A549 (cell line): ENCODE measurements around the gene SNAI3. TPM values are rescaled to one million over a fixed set of nuclear protein-coding genes. Genes with fewer than 3 reads are reported as not detected.

Experiments used
- ATAC-seq, 2 experiments: fragments of 200-7000 bp in 1 of 2; fragments of >200 bp in 1 of 2; cut with Nextera tagmentation in 1 of 2; cut with Tn5 transposase in 1 of 2; 3 replicates each; pipeline versions ENCODE4 v1.8.0 to v1.9.1; 2018 to 2020; ENCODE audit warnings: mild to moderate bottlenecking in 1 of 2, moderate library complexity in 1 of 2
- CTCF ChIA-PET: fragments of 300-600 bp; sonication (Branson Sonifier 250); formaldehyde crosslinking; extraction: SDS; loops from one replicate; lab custom pipeline; 2021; ENCODE audit warnings: antibody characterized with exemption, inconsistent platforms; lab: Yijun Ruan, JAX
- POLR2A ChIA-PET: fragments of 350-600 bp; formaldehyde crosslinking; extraction: SDS; loops from one replicate; lab custom pipeline; 2021; ENCODE audit warnings: antibody characterized with exemption, inconsistent platforms; lab: Yijun Ruan, JAX
- DNase-seq, 2 experiments: peaks; one replicate each; pipeline versions ENCODE4 v3.0.0 to v3.0.0-alpha.2; 2011 to 2016; ENCODE audit warnings: low read depth in 1 of 2, low spot score in 1 of 2
- FAIRE-seq: peaks from 2 replicates; lab custom pipeline; 2011; peaks lifted over from hg19 to GRCh38; lab: Jason Lieb, UNC
- H3K27ac ChIP-seq, 2 experiments: fragments of >200 bp; sonication (Bioruptor Twin); formaldehyde crosslinking; 3 replicates each; pipeline ENCODE4 v1.5.1; 2016 to 2017
- H3K4me1 ChIP-seq: fragments of >200 bp; sonication (Bioruptor Twin); formaldehyde crosslinking; 3 replicates; pipeline ENCODE4 v1.6.1; 2016
- H3K4me2 ChIP-seq: fragments of >200 bp; sonication (Bioruptor Twin); formaldehyde crosslinking; 3 replicates; pipeline ENCODE4 v1.6.1; 2016
- H3K4me3 ChIP-seq: fragments of >200 bp; sonication (Bioruptor Twin); formaldehyde crosslinking; 3 replicates; pipeline ENCODE4 v1.5.1; 2016
- H3K9me3 ChIP-seq: fragments of >200 bp; sonication (Bioruptor Twin); formaldehyde crosslinking; 3 replicates; pipeline ENCODE4 v1.6.1; 2016
- CBX8 ChIP-seq: fragments of 200-600 bp; sonication (generic); IDR thresholded peaks from 2 replicates; pipeline ENCODE4 v1.6.1; 2016
- CEBPB ChIP-seq, 2 experiments: fragments of >200 bp in 1 of 2; sonication (Bioruptor Twin) in 1 of 2; formaldehyde crosslinking in 1 of 2; IDR thresholded peaks; 2 replicates each; pipeline ENCODE4 v1.6.1; 2012 to 2016
- CHD2 ChIP-seq: fragments of 150-350 bp; IDR thresholded peaks from 2 replicates; pipeline ENCODE4 v1.6.1; 2014; ENCODE audit warnings: low read length; ENCODE audit not compliant: partially characterized antibody
- EP300 ChIP-seq, 2 experiments: fragments of >200 bp; sonication (Bioruptor Twin); formaldehyde crosslinking; IDR thresholded peaks; 2 replicates in 1 of 2; 3 replicates in 1 of 2; pipeline ENCODE4 v1.6.1; 2016 to 2017
- GATA3 ChIP-seq: IDR thresholded peaks from 2 replicates; pipeline ENCODE4 v1.6.1; 2012; ENCODE audit warnings: borderline replicate concordance
- HOXB5 ChIP-seq: fragments of 250-450 bp; sonication (Bioruptor Pico); IDR thresholded peaks from 2 replicates; pipeline ENCODE4 v1.5.0; 2020; ENCODE audit warnings: mild to moderate bottlenecking, moderate library complexity
- KDM5A ChIP-seq: fragments of 200-600 bp; sonication (generic); IDR thresholded peaks from 2 replicates; pipeline ENCODE4 v1.6.1; 2016; ENCODE audit warnings: antibody characterized with exemption, mild to moderate bottlenecking
- MAFK ChIP-seq: fragments of 450-650 bp; IDR thresholded peaks from 2 replicates; pipeline ENCODE4 v1.6.1; 2014; ENCODE audit not compliant: partially characterized antibody
- MYC ChIP-seq: IDR thresholded peaks from 2 replicates; pipeline ENCODE4 v1.6.1; 2012; ENCODE audit warnings: mild to moderate bottlenecking, inconsistent platforms, low read length, improper control_type of control experiment, borderline replicate concordance
- NFE2L2 ChIP-seq: fragments of 150-350 bp; conservative IDR thresholded peaks from 2 replicates; pipeline ENCODE4 v1.6.1; 2014; ENCODE audit warnings: low read length
- NPAS2 ChIP-seq: fragments of 250-450 bp; sonication (Bioruptor Pico); IDR thresholded peaks from 2 replicates; pipeline ENCODE4 v1.8.0; 2022; ENCODE audit warnings: mild to moderate bottlenecking, moderate library complexity, borderline replicate concordance
- PHF8 ChIP-seq: fragments of 200-600 bp; sonication (generic); IDR thresholded peaks from 2 replicates; pipeline ENCODE4 v1.6.1; 2016; ENCODE audit warnings: low read depth, mild to moderate bottlenecking, antibody characterized with exemption, moderate library complexity, borderline replicate concordance
- POLR2AphosphoS2 ChIP-seq: conservative IDR thresholded peaks from 2 replicates; pipeline ENCODE4 v1.6.1; 2012; ENCODE audit warnings: low read length, improper control_type of control experiment, inconsistent platforms
- RARB ChIP-seq: fragments of 250-450 bp; sonication (Bioruptor Pico); IDR thresholded peaks from 2 replicates; pipeline ENCODE4 v1.8.0; 2021; ENCODE audit warnings: mild to moderate bottlenecking, moderate library complexity
- RFX5 ChIP-seq: fragments of 450-650 bp; IDR thresholded peaks from 2 replicates; pipeline ENCODE4 v1.7.1; 2014; ENCODE audit warnings: antibody characterized with exemption, mild to moderate bottlenecking, moderate library complexity
- RNF2 ChIP-seq: fragments of 200-600 bp; sonication (generic); IDR thresholded peaks from 2 replicates; pipeline ENCODE4 v1.6.1; 2016; ENCODE audit warnings: low read depth, mild to moderate bottlenecking, antibody characterized with exemption, moderate library complexity, borderline replicate concordance
- SREBF2 ChIP-seq: fragments of 450-650 bp; IDR thresholded peaks from 2 replicates; pipeline ENCODE4 v1.6.1; 2014; ENCODE audit warnings: mild to moderate bottlenecking, moderate library complexity
- TFCP2L1 ChIP-seq: fragments of 250-450 bp; sonication (Bioruptor Pico); IDR thresholded peaks from 2 replicates; pipeline ENCODE4 v1.5.0; 2021; ENCODE audit warnings: mild to moderate bottlenecking
- TP53 ChIP-seq: fragments of 250-450 bp; sonication (Bioruptor Pico); IDR thresholded peaks from 2 replicates; pipeline ENCODE4 v1.5.0; 2021; ENCODE audit warnings: mild to moderate bottlenecking, moderate library complexity
- ZFP36 ChIP-seq: fragments of 450-650 bp; IDR thresholded peaks from 2 replicates; pipeline ENCODE4 v1.6.1; 2014; ENCODE audit warnings: borderline replicate concordance; ENCODE audit not compliant: partially characterized antibody
- ZSCAN20 ChIP-seq: fragments of 250-450 bp; sonication (Bioruptor Pico); IDR thresholded peaks from 2 replicates; pipeline ENCODE4 v1.8.0; 2022; ENCODE audit warnings: mild to moderate bottlenecking, moderate library complexity
- WGBS: methylation state at CpG from one replicate; pipeline ENCODE4 v1.1.6; 2017; ENCODE audit errors: missing lambda C conversion rate; 5-methylcytosine and 5-hydroxymethylcytosine counted together
- polyA plus RNA-seq, 4 experiments: library from polyadenylated mRNA; depleted of rRNA in 3 of 4; stranded (reverse); fragments of >200 nt; fragmentation: RNase III in 1 of 4; extraction: RNeasy Plus Mini Kit Qiagen cat#74134 plus additional on column Dnase treatment in 1 of 4; gene quantifications; 2 replicates in 3 of 4; 3 replicates in 1 of 4; pipeline ENCODE4 v1.2.3, GENCODE V29; 2011 to 2017
- TF ChIP-seq, protein P1 (sequence below): fragments of >200 bp; sonication (Bioruptor Twin); formaldehyde crosslinking; IDR thresholded peaks from 3 replicates; pipeline ENCODE4 v1.6.1; 2016
- TF ChIP-seq, protein P2 (sequence below): fragments of >200 bp; sonication (Bioruptor Twin); formaldehyde crosslinking; IDR thresholded peaks from 2 replicates; pipeline ENCODE4 v1.6.1; 2016

Gene SNAI3
- polyA plus RNA-seq, 2 of the 4 experiments (the other 2 are of a cell fraction) = not detected

DNA sequence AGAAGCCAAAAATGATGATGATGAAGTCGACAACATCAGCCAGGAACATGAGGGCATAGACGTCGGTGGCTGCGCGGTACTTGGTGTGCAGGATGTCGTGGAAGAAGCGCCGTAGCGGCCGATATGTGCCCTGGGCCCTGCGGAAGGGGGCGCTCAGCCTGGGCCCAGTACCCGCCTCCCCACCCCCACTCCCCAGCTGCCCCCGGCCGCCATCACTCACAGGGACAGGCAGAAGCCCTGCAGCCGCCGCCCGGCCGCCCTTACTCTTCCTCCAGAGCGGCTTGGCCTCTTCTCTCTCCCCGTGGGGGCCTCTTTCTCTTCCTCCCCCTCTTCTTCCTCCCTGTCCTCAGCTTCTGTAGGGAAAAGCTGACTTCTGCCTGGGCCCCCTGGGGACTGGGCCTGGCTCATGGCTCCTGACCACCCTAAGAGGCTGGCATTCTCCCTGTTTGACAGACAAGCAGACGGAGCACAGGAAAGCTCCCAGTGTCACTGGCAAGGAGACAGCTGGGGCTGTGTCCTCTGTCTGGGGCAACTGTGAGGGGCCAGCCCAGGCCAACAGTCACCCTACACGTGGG is 34.2 kb upstream of the SNAI3 start:
- Histone ChIP-seq H3K4me1 (no peaks in the 10 kb centered on the region), H3K9me3 (no peaks in the 10 kb centered on the region), H3K4me2 (no peak overlapping the region), H3K27ac (no peak overlapping the region), H3K4me3 (no peak overlapping the region)
- ATAC-seq (no peak), DNase-seq (no peak), FAIRE-seq (no peak)
- WGBS = 96% methylated on average over 21 of the region's 23 CpGs
- CTCF ChIA-PET = interaction anchor here (0.6 to 9.1 kb wide), 6 partner anchors 10 to 446 kb away, joined by 3 to 105 read pairs (median 4); no protein-coding TSS in a partner anchor
- TF ChIP-seq EP300 (IDR thresholded peaks at IDR 0.05) = no peak
- no peak for TF ChIP-seq NPAS2 (CRISPR knock-in tag)
- no peak for TF ChIP-seq TP53
- TF ChIP-seq, protein P1, sequence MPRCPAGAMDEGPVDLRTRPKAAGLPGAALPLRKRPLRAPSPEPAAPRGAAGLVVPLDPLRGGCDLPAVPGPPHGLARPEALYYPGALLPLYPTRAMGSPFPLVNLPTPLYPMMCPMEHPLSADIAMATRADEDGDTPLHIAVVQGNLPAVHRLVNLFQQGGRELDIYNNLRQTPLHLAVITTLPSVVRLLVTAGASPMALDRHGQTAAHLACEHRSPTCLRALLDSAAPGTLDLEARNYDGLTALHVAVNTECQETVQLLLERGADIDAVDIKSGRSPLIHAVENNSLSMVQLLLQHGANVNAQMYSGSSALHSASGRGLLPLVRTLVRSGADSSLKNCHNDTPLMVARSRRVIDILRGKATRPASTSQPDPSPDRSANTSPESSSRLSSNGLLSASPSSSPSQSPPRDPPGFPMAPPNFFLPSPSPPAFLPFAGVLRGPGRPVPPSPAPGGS = no peak
- TF ChIP-seq CEBPB (IDR thresholded peaks at IDR 0.05) = no peak
- POLR2A ChIA-PET = no interaction called here

DNA sequence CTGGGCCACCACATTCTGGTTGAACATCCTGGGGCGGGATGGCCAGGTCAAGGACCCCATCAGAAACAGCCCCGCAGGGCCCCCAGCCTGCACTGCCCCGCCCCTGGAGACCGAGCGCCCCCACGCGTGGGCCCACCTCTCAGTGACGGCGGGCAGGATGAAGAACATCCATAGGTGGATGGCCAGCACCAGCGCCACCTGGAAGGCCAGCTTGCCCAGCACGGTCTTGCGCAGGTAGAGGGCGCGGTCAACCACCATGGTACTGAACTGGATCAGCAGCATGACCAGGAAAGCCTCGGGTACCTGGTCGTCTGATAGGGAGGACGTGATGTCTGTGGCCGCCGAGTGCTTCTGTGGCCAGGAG is 33.6 kb upstream of the SNAI3 start:
- H3K9me3 ChIP-seq = no peaks in the 10 kb centered on the region
- 91% methylated on average over 8 of the region's 19 CpGs for WGBS
- H3K4me1 ChIP-seq = no peaks in the 10 kb centered on the region
- no peak overlapping the region for H3K4me2 ChIP-seq
- TF ChIP-seq POLR2AphosphoS2 = no peak
- no peak for TF ChIP-seq GATA3
- no peak for TF ChIP-seq RARB (CRISPR knock-in tag)
- TF ChIP-seq RNF2 = no peak
- no peak for TF ChIP-seq KDM5A
- no peak for TF ChIP-seq SREBF2
- no peak for TF ChIP-seq PHF8
- no peak for FAIRE-seq
- no peak overlapping the region for H3K27ac ChIP-seq
- DNase-seq = no peak
- ChIA-PET POLR2A (no interaction called here), CTCF (interaction anchor here (0.7 to 9.1 kb wide), 4 partner anchors 16 to 447 kb away, joined by 3 to 105 read pairs (median 4); no protein-coding TSS in a partner anchor)
- H3K4me3 ChIP-seq = no peak overlapping the region
- no peak for ATAC-seq

DNA sequence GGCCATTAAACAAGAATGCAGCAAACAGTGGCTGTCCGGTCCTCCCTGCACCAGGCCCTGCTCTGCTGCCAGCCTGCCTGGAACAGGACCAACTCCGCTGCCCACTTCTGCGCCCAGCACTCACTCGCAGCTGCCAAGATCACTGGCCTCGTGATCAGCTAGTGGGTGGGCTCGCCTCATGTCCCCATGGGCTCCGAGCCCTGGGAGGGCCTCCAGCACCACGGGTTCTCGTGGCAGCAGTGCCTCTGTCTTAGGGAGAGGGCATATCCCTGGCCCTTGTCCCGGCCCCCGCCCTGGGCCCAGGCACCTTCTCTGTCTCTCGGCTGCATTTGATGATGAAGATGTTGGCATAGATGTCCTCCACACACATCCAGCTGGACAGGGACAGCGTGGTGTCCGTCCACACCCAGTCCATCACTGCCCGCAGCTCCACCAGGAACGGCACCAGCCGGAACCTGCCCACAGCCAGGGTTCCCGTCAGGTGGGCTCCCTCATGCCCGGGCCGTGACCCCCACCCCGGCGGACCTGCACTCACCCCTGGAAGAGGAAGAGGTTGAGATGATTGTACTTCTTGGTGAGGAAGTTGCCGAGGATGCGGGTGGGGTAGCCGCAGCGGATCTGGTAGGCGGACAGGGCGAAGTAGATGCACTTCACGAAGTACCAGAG is 33.1 kb upstream of the SNAI3 start:
- no peak overlapping the region for H3K27ac ChIP-seq
- ChIA-PET CTCF (interaction anchor here (1.2 to 9.1 kb wide), 4 partner anchors 16 to 448 kb away, joined by 3 to 105 read pairs (median 6); no protein-coding TSS in a partner anchor), POLR2A (no interaction called here)
- no peak for FAIRE-seq
- no peaks in the 10 kb centered on the region for H3K4me1 ChIP-seq
- TF ChIP-seq HOXB5 (CRISPR knock-in tag) (no peak), CHD2 (no peak), RFX5 (no peak), CBX8 (no peak), ZFP36 (no peak), ZSCAN20 (CRISPR knock-in tag) (no peak), MAFK (no peak), NFE2L2 (no peak), NPAS2 (CRISPR knock-in tag) (no peak), MYC (no peak), TFCP2L1 (no peak)
- TF ChIP-seq, protein P2, sequence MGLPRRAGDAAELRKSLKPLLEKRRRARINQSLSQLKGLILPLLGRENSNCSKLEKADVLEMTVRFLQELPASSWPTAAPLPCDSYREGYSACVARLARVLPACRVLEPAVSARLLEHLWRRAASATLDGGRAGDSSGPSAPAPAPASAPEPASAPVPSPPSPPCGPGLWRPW = no peak
- H3K4me3 ChIP-seq = no peak overlapping the region
- no peak overlapping the region for H3K4me2 ChIP-seq
- no peak for DNase-seq
- WGBS = 94% methylated on average over 29 of the region's 29 CpGs
- H3K9me3 ChIP-seq = no peaks in the 10 kb centered on the region
- ATAC-seq = no peak
